T-helper 2 cell (primary cell): ENCODE data around the gene OVOL1.

Experiments
- DNase-seq, 5 experiments: peaks; one replicate each; pipeline versions ENCODE4 v3.0.0 to v3.0.0-alpha.2; 2012 to 2022

The OVOL1 gene

DNA sequence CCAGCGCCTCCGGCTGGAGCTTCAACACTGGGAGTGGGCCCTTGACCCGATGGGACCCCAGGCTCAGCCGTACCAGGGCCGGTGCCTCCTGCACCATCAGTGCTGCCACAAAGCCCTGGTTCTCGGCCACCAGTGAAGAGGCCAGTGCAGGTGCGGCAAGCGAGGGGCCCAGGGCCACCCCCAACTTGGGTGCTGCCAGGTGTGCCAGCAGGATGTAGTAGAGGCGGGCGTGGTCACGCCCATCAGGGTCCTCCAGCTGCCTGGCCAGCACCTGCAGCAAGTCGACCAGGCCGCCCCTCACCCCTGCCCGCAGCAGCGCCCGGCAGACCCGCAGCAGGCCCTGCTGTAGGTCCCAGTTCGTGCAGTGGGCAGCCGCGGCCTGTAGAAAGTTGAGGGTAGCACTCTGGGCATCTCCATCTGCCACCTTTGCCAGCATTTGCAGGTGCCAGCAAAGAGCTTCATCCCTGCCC is 8.4 kb upstream of the OVOL1 start:
- DNase-seq: no peak

DNA sequence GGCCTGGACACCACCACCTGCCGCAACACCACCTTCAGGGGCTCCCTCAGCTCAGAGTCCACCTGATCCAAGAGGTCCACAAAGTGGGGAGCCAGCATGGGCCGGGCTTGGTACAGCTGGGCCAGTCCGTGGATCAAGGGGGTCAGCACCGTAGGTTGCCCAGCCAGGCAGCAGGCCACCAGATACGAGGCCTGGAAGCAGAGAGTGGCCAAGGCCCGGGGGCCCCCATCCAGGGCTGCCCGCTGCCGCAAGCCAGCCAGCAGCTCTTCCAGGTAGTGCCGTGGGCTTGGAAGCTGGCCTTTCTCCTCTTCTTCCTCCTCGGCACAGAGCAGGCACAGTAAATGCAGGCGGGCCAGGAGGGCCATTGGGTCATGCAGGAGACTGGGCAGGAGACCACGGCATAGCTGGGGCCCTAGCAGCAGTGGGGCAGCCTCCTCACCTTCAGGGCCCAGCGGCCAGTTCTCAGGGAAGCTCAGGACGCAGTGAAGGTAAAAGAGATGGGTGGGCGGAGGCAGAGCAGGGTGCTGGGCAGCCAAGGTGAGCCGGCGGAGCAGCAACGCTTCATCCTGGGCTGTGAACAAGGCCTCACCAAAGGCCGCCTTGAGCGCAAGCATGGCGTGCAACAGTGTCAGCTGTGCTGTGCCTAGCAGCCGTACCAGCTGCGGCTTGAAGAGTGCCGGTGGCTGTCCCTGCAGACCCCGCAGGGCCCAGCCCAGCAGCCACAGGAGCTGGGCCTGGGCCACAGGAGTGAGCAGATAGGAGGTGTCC is 7.8 kb upstream of the OVOL1 start:
- no peak for DNase-seq

DNA sequence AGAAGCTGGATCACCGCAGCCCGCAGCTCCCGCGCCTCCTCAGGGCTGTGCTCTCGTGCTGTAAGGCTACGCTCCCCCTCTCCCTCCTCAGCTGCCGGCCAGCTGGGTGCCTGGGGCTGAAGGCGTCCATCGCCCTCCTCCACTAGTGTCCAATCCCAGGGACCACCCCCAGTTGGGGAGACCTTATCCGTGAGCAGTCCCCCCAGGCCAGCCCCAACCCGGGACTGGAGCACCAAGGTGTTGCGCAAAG is 7.3 kb upstream of the OVOL1 start:
- DNase-seq: no peak

DNA sequence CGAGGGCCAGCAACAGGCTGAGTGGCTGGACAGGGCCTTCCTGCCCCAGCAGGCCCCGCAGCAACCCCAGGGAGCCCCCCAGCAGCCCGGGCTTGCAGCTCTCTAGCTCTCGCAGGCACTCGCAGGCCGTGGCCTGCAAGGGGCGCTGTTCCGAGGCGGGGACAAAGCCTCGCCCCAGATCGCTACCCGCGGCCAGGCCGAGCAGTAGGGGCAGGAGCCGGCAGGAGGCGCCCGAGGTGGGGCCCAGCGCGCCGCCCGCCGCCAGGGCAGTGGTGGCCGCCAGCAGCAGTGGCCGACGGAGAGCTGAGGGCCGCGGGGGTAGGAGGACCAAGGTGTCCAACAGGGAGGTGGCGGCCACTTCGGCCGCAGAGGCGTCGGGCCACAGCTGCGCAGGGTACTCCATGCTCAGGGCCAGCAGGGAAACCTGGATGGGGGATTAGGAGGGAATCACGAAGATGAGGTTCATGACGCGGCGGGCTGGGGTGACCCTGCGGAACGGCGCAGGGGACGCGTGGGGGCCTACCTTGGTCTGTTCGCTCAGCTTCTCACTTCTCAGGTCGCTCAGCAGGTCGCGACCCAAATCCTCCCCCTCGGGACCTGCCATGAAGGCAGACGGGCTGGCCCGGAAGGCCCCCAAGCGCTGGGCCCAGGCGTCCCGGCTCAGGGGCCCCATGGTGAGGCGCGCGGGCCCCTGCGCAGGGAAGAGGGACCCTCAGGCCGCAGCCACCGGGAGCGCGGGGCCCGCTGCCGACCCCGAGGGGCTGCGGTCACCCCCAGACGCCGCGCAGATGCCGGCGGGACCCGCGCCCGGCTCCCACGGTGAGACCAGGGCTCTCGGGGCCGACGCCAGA is 6.7 kb upstream of the OVOL1 start:
- peak; percentile 52 to 88 (median 70) for DNase-seq

DNA sequence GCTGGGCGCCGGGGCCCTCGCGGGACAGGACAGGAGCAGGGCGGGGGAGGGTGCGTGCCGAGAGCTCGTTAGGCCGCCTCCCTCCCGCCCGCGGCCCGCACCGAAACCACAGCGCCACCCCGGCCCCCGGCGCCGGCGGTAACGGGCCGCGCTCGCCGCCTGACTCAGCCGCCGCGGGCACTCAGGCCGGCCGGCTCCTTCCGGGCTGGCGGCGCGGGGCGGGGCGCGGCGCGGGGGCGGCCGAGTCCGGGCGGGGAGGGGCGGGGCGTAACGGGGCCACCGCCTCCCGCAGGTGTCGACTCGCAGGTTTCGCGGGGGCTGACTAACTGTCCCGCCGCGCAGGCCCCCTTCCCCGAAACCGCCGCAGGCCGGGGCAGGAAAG is 6.1 kb upstream of the OVOL1 start, which contains the start of gene AP5B1:
Gene AP5B1 (minus strand): TSS at position 207 of the 382 bp plus-strand sequence. CDS start 385 bp downstream, outside the sequence.
- peak; percentile 59 to 72 (median 65) for DNase-seq

DNA sequence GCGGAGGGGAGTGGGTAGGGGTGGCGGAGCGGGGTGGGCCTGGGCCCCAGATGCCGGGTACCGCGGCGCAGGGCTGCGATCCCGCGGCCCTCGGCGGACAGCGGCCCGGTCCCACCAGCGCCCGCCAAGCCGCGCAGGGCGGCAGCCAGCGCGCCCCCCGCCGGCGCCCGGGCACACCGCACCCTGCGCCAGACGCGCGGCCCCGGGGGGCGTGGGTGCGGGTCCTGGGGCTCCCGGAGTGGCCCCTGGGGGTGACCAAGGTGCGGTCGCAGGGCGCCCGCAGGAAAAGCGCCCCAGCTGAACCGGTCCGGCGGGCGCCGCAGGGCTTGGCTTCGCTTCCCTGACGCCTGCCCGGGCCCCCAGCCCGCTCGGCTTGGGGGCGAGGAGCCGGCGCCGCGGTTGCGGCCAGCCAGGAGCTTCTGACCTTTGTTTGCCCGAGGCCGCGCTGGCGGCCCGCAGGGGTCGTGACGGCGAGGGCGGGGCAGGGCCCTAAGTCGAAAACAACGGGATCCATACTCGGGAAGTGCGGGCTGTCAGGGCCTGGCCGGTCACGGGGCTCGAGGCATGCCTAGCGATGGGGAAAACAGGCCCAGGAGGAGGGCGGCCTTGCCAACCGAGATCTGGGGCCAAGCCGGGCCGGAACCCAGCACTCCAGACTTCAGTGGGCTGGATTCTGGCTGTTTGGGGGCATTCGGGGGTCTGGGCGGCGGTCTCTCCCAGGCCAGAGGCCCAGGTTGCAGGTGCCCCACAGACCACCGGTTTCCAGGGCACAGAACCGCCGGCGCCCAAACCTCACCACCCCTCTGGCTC is 5.5 kb upstream of the OVOL1 start:
- no peak for DNase-seq

DNA sequence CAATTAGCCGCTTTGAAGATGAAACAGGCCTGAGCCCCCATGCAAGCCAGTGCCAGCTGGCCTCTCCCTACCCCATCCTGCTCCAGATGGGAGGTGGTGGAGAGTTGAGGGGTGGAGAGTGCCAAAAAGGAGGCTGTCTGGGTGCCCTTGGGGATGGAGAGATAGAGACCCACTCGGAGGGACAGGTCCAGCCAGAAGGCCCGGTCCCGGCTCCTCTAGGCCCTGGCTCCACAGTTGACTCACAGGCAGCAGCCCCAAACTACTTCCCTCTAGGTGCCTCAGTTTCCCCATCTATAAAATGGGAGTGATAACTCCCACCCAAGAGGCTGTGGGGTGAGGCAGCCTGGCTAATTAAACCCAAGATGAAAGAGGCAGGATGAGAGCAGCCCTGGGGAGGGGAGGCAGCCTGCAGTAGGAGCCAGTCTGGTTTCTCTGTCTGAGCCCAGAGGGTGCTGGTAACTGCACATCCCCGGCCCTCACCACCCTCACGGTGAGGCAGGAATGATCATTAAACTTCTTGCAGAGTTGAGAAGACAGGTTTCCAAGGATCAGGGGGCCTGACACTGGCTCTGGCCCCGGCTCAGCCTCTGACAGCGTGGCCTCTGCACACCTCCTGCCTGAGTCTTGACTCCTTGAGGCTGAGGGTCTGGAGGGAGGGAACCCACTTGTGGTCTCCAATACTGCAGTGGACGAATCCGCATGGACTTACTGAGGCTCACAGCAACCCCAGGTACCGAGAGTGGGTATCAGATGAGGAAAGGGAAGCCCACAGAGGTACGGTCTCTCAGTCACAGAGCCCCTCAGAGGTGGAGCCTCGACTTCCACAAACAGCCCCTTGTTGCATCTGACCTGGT is 4.7 kb upstream of the OVOL1 start:
- DNase-seq: no peak

DNA sequence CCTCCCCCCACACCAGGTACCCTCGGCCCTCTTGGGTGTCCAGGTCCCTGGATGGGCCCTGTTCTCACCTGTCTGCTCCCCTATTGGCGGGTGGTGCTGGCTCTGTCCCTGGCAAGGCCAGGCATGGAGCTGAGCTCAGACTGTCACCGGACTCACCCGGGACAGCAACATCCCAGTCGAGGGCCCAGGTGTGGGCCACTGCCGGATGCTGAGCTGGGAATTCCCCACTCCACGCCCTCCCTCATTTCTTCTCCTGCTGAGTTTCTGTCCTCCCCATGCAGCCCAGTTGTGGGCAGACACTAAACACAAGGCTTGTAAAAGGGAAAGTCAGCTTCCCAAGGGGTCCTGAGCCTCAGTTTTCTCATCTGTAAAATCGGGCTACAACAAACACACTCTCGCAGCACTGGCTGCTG is 4.0 kb upstream of the OVOL1 start:
- DNase-seq: no peak

DNA sequence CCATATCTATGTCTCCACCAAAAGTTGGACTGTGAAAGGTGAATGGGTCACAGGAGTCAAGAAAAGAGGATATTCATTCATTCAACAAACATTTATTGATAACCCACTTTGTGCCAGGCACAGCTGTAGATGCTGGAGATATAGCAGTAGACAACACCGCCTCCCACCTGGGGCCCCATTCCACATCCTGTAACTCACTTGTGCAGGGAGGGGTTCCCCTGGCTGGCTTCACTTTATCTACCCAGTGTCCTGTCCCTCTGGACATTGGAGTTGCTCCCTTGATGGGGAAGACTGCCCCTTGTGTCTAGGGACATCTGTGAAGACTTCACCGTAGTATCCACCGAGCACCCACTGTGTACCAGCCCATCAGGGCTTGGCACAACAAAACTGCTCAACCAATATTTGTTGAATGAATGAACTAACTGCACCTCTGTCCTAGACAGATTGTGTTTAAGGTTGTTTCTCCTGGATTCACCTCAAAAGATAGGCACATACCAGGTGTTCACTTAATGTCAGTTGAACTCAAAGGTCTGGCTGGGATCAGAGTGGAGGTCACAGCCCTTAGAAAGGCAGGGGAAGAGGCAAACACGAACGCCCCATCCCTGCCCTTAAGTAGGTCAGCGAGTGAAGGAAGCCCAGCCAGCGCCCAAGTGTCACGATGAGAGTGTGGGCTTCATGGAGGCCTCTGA is 1.4 kb upstream of the OVOL1 start:
- DNase-seq: peak in 1 of 5 experiments; percentile 28

DNA sequence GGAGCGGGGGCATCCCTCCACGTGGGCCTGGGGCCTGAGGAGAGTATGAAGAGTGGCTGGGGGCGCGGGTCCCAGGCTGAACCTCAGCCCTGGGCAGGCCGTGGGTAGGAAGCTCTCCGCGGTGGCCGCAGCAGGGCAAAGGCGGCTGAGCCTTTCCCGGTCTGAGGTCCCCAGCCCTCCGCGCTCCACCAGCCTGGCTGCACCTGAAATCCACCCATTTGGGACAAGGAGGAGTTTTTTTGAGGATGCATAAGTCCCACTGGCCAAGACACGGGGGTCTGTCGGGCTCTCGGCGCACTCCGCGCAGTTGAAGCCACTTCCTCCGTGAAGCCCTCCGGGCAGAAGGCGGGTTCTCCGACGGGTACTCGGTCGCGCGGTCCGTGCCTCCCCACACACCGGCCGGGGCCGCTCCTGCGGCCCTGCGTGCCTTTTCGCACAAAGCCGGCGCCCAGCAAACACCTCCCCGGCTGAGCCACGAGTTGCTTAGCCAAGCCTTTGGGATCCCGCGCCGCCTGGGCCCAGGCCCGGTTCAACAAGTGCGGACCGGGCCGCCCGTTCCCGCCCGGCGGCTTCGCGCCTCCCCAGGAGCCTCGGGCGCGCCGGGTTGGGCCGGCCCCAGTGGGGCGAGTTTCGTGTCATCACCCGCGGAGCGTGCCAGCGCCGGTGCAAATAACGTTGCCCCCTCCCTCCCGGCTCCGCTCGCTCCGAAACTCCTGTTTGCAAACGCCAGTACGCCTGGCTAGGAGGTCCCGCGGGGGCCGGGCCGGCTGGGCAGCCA is 666 bp upstream of the OVOL1 start:
- DNase-seq: no peak

DNA sequence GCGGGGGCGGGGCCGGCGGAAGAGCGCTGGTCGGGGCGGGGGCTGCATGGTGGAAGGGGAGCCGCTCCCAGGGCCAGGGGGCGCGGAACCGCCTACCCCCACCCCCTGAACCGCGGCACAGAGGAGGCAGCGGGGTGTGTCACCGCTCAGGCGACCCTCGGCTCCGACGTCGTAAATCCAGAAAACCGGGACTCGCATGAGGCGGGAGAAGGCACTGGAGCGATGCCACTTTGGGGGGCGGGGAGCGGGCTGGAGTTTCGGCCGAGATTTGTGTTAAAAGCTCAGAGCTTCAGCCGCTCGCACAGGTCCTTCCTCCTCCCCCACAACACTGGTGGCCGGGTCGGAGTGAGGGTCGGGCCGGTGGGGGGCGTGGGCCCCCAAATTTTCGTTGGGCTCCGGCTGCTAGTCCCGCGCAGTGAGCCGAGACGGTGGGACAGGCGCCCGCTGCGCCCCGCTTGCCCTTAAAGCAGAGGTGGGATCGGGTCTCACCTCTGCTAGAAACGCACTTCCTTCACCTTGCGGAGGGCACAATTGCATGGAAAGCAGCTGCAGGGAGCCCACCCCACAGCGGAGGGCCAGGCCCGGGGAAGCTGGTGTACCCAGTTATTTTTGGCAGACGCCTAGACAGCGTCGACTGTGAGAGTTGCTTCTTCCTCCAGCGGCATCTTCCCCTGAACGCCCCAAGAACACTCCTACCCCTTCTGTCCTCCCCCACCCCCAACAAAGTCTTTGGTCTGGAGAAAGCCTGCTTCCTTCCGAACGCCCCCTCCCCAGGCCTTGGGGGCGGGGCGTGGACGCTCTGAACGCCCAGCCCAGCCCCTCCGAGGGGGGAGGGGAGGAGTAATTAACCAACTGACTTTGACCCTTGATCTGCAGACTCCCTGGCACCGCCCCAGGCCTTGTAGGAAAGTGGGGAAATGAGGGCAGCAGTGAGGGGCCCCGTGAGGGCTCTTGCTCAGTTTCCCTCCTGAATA is 1.1 kb downstream of the OVOL1 start:
- DNase-seq: no peak

DNA sequence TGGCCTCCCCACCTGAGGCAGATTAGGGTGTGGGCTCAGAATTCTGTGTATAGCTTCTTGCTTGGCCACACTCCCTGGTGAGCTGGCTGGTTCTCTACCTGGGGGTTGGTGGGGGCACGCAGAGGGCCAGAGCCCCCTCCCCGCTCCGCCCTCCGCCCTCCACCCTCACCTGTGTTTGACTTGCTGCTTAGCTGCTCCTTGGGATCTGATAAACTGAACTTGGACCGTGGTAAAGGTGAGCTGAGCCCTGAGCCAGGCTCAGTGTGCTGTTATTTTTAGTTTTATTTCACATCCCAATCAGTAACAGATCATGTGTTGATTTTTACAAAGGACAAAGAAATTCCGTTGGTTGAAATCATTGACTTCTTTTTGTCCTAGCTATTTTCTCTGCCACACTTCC is 2.0 kb downstream of the OVOL1 start:
- DNase-seq: no peak

DNA sequence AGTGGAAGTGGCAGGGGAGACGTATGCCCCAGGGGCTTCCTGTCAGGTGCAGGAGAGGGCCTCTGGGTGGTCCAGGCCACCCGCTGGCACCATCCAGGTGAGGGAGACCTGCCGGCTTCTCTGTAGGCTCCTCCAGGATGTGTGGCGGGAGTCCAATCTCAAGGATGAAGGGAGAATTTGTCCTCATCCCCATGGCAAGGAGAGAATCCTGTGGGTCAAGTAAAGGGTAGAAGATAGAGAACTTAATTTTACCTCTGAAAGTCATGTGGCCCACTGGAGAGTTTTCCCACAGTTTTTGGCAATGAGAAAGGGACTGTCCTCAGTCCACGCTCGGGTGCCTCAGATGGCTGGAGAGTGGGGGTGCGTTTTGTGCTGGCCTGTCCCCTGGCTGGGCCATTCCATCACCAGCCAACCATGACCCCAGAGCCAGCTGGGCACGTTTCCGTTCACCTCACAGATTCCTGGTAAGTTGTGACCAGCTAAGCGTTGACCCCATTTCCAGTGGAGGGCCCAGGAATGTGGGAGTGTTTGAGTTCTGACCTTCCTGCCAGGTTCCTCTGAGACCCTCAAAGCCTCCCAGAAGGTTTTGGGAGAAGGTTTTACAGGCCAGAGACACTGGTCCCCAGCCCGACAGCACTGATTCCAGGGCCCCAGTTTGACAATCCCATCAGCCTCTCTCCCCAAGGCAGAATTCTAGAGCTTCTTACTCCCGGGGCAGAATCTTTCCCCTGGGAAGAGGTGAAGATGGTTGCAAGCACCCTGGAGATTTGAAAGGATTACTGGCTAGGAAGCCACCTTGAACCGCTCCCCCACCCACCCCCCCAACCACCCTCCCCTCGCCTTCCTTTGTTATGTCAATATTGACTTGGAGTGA is 2.6 kb downstream of the OVOL1 start:
- no peak for DNase-seq

DNA sequence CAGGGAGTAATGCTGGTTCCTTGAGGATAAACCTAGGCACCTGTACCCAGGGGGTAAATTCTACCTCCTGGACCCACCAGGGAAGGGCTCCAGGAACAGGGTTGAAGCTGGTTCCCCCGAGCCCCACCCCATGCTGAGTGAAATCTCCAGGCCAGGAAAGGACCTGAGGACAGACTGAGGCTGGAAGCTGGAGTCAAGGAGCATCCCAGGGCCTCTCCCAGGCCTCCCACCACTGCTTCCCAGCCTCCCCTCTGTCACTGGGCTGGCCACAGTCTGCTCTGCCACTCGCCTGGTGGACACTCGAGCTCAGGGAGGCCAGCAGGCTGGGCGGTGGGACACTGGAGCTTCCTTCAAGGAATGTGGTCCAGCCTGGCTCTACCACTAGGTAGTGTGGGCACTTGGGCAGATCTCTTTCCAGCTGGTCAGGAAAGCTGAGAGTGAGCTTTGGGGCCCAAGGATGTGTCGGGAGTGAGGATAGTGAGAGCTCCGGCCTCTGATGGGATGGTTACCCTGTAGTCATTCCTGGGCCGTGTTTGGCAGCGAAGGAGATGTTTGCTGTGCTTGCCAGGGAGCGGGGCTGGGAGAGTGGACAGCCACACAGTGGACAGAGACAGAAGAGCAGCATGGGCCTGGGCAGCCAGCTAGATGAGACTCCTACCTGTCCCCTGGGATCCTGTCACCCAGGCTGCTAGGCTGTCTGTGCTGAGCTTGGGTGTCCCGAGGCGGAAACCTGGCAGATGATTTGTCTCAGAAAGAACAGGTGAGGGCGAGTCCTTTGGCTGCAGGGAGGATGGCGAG is 3.4 kb downstream of the OVOL1 start:
- no peak for DNase-seq

DNA sequence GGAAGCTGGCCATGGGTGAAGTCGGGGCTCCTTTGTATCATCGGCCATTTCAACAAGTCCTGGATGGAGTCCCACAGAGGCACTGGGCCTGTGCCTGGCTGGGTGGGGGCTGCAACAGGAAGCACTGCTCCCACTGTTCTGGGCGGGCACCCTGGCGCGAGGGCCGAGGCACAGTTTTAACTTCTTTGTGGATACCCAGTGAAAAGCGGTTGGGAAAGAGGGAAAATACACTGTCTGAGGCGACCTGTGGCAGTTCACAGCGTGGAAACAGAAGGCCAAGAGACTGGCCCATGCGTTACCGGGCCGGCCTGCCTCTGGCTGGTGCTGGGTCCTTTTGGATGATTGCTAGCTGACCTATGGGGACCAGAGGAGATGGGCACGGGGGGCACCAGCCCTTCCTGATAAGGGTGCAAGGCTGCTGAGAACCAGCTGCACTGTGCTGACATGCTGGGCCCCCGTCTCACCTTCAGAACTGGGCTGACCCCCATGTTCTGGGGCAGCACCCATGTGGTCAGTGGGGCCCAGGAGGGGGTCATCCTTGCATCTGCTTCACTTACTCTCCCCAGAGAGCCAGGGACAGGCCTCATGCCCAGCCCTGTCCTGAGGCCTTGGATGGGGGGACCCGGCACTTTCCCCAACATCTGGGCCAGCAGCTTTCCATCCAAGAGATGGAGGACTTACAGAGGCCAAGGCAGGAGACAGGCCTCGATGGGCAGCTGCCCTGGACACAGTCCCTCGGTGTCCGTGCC is 4.2 kb downstream of the OVOL1 start:
- DNase-seq: no peak

DNA sequence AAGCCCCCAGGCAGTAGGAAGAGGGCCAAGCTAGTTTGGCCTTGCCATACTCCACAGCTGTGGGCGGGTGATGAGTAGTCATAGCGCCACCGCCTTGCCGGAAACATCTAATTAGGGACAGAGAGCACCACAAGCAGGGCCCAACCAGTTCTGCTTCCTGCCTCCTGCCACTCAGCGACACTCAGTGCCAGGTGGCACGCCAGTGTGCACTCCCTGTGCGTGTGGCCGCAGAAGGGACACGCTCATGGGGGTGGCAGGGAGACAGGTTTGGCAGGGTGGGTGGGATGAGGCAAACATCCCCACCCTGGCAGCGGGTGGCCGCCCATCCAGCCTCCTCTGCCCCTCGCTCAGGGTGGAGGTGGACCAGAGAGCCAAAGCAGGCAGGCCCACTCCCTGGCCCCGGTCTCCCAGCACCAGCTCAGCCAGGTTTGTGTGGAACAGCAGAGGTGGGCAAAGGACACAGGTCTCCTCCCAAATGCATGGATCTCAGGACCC is 4.9 kb downstream of the OVOL1 start:
- peak in 1 of 5 experiments; percentile 30 for DNase-seq

DNA sequence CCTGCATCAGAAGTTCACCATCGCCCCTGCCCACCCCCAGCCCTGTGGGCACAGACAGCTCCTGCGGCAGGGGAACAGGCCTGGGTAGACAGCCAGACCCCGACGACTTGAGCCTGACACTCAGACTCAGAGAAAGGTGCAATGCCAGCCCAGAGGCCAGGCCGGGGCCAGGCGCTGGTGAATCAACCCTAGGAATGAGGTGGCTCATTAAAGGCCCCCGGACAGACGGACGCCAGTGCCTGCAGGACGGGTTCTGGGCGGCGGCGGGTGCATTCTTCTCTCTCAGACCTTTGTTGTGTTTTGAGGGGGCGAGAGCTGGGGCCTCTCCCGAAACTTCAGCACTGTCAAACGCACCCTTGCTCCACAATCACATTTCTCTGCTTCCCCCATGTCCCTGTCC is 5.6 kb downstream of the OVOL1 start:
- DNase-seq: no peak
